ENCODE results near the gene TMEM266.

The TMEM266 gene

DNA sequence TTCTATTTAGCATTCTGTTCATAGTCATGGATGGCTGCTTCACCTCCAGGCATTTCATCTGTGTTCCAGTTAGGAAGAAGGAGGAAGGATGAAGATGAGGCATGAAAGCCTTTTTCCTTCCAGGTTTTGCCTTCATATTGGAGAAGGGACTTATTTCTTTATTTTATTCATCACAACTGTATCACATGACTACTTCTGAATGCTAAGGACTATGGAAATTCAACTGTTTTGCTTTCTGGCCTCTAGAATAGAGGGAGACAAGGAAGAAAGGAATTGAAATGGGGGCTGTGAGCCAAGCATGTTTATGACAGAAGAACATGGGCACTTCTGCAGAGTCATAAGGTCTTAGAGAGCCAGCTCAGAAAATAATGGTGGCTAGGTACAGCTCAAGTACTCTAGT lies 10.4 kb downstream of the TMEM266 start:
- DNase-seq, result no peak

DNA sequence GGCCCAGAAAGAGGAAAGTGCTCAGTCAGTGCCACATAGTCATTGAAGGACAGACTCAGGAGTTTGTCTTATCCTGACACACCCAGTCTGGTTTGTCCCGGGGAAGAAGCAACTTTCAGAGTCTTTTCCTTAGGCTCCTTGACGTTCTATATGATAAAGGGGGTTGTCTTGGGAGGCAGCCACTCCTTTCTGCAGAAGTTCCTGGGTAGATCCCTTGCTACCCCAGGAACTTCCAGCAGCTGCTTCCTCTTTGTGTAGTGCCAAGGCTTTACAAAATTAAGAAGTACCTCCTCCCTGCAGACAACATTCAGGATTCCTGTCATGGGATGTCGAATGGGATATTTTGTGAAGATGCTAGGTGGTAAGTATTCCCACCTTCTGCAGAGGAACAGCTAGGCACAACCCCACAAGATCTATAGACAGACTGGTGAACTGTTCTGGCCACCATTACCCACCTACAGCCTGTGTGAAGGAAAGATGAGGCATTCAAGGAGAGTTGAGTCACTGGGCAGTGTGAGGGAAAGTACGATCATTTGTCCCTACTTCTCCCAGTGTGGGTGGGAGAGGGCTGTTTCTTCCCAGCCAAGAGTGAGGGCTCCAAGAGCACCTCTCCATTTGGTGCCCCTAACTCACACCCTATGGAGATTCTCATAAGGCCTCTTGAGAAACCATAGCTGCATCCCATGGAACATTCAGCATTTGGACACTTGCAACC lies 11.3 kb downstream of the TMEM266 start:
- no peak for DNase-seq

DNA sequence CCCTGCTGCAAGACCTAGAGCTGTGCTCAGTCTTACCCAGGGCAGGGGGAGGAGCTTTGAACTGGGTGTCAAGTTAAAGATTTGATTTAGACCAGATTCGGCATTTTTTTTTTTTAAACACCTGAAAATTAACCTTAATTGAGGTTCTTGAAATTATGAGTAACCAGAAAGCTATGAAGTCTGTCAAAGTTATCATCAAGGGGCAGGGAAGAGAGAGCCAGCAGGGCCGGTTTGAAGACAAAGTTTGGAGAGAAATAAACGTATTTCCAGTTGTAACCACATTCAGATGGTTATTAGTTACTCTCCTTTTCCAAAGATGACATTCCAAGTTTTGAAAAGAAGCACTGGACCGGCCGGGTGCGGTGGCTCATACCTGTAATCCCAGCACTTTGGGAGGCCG lies 12.0 kb downstream of the TMEM266 start:
- DNase-seq, result no peak

DNA sequence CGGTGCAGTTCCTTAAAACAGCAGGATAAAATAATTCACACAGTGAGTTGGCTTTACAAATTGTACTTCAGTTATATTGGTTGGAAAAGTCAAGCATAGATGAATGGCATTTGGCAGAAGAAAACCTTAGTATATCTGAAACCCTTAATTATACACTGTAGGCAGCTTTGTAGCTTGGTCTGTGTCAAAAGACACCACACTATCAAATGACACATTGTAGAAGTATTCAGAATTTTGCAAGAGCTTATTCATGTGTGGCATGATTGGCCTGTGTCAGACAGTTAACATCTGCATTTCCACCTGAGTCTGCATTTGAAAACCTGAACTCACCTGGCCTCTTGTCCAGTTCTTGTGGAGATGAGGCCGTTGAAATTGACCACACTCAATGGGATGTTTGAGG lies 13.8 kb downstream of the TMEM266 start:
- no peak for DNase-seq

DNA sequence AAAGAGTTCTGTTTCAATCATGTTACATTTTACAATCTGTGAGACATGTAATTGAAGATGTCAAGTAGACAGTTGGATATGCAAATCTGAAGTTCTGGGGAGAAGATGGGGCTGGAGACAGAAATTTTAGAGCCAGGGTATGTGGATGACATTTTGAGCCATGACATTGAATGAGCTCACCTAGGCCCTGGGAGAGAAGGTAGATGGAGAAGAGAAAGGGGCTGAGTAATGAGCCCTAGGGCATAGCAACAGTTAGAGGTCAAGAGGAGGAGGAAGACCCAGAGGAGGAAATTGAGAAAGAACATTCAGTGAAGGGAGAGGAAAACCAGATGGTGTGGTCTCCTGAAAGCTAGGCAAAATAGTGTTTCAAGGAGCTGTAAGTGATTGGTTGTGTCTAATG lies 15.3 kb downstream of the TMEM266 start:
- no peak for DNase-seq

DNA sequence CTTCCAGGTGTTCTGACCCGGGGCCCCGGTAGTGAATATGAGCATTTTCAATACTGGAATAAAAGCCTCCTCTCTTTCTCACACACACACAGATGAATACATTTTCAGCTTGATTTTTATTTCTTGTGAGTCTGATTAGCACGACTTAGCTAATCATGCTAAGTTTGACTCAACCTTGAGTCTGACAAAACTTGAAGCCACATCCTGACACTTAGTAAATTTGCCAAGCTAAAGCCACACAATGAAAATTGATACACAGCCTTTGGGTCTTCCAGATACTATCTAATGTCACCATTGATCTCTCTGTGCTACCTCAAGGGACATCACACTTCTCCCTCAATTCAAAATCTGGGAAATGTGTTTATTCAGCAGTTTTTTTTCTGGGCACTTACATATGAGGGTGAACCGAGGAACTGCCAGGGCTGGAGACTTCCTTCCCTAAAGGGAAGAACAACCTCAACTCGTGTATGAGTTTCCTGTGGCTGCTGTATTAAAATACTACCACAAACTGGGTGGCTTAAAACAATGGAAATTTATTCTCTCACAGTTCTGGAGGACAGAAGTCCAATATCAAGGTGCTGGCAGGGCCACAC lies 18.6 kb downstream of the TMEM266 start:
- DNase-seq, result no peak

DNA sequence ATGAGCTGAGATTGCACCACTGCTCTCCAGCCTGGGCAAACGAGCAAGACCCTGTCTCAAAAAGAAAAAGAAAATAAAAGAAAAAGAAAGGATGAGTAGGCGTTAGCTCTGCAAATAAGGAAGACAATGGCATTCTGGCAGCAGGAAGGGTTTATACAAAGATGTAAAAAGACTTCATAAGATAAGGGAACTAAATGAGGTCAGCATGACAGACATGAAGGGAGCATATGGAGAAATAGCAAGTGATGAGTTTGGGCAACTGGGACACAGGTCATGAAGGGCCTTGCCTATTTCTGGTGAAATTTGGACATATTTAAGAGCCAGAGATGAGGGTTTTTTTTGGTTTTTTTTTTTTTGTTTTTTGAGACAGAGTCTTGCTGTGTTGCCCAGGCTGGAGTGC lies 24.5 kb downstream of the TMEM266 start:
- no peak for DNase-seq

DNA sequence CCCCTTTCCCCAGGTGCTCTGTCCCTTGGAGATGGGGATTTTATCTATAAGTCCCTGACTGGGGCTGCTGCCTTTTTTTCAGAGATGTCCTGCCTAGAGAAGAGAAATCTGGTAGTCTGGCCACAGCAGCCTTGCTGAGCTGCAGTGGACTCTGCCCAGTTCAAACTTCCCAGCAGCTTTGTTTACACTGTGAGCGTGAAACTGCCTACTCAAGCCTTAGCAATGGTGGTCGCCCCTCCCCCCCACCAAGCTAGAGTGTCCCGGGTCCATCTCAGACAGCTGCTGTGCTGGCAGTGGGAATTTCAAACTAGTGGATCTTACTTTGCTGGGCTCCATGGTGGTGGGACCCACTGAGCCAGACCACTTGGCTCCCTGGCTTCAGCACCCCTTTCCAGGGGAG lies 38.9 kb downstream of the TMEM266 start:
- DNase-seq, result no peak

DNA sequence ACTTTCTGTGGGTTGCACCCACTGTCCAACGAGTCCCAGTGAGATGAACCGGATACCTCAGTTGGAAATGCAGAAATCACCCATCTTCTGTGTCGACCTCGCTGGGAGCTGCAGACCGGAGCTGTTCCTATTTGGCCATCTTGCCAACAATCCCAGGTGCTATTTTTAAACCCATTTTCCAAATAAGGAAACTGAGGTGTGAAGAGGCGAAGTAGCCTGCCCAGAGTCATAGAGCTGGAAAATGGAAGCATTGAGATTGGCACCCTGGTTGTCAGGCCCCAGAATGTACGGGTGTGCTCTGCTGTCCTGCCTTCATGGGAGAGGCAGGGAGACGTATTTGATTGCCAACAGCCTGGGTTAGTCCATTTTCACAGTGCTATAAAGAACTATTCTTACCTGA lies 39.6 kb downstream of the TMEM266 start:
- no peak for DNase-seq

DNA sequence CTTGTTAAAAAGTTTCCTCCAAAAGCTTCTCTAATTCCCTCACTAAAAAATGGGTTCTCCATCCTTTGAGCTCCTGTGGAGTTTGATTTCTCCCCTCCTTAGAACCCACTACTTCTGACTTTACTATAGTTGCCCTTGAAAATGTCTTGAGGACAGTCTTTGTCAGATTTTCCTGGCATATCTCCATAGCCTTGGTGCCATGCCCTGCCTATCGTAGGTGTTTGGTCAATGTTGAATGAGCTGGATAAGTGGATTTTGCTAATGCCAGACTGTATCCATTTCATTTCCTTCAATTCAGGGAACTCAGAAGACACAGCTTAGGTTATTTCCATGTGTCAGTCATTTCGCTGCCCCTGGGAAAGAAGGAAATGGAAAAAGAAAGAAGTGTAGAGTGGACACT lies 40.6 kb downstream of the TMEM266 start:
- no peak for DNase-seq

DNA sequence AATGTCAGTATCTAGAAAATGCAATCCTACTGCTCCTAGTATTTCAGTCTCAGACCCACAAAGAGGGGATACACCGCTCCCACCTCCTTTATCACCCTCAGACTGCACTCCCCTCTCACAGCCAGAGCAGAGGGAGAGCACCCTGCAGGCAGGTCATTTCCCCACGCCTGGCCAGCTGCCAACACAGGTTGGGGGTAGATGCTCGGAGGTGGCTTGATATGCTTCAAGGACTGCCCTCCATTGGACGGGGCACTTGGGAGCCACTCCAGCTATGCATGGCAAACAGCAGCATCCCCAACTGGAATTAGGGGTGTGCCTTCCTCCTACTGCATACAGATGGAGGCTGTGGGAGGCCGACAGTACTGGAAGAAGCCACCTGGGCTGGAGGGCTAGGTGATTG lies 41.9 kb downstream of the TMEM266 start:
- DNase-seq, result no peak

DNA sequence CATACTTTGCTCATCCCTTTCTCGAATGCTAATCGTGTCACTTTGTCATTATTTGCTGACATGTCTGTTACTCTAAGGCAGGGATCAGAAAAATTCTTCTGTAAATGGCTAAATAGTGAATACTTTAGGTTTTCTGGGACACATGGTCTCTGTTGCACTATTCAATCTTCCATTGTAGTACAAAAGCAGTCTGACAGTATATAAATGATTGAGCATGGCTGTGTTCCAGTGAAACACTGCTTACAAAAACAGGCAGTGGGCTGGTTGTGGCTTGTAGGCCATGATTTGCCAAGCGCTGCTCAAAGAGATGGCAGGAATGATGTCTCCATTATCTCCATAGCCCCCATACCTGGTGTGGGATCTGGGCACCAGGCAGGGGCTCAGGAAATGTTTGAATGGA lies 45.6 kb downstream of the TMEM266 start:
- DNase-seq, result no peak

DNA sequence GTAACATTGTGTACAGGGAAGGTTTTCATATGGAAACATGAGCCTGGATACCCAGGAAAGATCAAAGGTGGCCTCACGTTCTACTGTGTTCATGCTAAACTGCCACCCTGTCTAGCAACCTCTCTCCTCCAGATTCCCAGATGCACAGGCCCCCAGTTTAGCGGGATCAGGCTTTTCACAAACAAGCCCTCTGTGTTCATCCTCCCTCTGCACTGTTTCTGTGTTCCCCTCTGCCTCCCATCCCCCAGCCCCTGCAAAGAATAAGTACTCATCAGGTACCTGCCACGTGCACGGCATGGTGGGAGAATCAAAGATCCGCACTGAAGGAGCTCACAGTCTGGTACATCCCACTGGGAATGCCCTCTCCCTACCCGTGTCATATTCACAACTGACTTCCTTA lies 46.1 kb downstream of the TMEM266 start:
- DNase-seq, result no peak

DNA sequence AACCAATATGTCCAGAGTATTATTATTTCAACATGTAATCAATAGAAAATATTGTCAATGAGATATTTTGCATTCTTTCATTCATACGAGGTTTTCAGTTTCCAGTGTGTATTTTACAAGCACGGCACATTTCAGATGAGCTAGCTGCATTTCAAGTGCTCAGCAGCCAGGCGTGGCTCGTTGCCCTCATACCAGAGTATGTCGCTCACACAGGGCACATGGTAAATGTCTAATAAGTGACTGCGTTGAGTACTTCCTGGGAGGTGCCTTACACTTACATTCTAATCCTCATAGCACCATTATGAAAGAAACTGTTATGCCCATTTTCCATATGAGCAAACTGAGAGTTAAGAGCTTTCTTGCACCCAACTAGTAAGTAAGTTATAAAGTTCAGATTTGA lies 47.4 kb downstream of the TMEM266 start:
- DNase-seq, result no peak

DNA sequence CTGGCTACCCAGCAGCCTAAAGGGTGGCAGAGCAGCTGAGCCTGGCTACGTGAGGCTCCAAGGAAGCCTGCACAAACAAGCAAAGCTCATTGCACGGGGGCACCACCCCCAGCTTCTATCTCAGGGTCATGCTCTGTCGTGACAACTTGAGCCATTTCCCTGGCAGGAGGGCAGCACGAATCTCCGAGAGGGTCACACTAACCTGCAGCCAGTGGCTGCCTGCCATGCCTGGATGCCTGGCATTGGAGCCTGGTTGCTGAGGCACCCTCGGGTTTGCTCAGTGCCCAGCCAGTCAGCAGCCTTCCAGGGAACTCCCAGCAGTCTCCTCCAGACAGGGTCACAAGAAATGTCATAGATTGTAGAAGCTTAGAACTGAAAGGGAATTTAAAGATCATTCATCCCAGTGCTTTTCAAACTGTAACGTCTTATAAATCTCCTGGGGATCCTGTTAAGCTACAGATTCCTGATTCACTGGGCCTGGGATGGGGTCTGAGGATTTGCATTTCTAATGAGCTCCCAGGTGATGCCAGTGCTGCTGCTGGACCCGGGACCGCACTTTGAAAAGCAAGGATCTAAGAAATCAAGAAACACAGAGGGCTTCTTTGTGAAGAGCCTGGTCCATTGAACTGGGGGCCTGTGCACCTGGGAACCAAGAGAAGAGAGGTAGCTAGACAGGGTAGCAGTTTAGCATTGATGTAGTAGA lies 48.4 kb downstream of the TMEM266 start:
- no peak for DNase-seq

DNA sequence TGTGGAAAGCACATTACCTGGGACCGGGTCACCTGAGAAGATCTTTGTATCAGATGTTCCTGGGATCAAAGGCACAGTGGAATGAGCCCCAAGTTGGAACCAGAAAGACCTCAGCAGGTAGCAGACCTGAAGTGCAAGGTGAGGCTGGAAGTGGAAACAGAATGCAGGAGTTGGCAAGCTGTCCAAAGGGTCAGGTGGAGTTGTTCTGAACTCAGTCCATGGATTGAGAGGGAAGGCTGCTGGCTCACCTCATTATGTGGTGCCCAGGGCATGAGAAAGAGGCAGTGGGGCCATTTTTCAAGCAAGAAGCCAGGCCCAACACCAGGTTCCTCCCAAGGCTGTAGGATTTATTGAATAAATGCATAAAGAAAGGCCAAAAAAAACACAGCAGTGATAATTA lies 49.3 kb downstream of the TMEM266 start:
- DNase-seq, result no peak

DNA sequence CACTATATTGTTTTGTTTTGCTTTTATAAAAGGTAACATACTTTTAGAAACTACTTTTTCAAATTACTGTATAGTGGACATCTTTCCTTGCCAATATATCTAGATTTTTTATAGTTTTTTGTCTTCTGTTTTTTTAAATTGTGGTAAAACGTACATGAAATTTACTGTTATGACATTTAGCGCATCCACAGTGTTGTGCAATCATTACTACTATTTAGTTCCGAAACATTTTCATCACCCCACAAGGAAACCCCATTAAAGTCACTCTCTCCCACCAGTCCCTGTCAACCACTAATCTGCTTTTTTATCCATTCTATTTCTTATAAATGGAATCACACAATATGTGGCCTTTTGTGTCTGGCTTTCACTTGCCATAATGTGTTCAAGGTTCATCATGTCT lies 54.8 kb downstream of the TMEM266 start:
- DNase-seq, result no peak

DNA sequence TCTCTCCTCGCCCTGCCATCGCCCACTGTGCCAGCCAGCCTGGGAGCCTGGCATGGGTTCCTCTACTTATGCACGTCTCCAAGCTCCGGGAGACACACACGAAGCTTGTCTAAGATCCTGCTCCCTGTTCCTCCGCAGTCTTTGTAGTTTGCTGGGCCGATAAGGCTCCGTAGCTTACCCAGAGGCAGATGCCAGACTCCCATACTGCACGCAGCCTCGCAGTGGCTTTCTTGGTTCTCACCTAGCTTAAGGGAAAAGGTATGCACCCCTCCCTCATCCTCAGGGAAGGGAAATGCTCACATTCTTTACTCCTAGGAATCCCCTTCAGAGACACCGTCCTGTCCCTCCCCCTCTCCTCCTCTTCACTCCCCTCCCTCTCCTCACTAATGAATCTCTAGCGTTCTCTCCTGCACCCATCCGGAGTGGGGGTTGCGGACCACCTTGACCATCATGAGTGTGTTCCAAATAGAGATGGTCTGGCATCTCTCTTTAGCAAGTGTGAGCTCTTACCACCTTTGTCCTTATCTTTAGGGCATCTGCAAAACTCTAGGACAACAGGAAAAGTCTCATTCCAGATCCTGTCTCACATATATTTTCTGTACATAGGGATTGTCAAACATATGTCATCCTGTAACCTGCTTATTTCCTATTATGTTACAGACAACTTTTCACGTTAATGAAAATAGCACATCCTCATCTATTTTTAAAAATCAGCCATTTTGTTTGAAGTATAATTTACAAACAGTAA lies 56.5 kb downstream of the TMEM266 start:
- no peak for DNase-seq

DNA sequence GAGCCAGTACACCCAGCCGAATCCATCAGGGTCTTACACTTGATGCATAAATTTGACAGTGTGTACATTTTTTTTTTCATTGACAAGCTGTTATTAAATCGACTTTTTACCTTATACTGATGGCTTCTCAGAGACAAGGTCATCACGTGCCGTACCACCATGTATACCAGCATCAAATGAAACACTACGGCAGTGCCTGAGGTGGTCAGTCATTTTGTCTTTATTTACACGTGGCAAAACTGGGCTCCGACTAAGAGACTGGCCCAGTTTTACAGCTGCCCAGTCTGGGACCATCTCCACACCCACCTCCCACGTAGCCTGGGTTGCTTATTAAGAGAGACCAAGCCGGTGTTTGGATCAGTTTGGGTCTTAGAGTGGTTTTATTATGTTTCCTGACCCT lies 57.4 kb downstream of the TMEM266 start:
- DNase-seq, result no peak

DNA sequence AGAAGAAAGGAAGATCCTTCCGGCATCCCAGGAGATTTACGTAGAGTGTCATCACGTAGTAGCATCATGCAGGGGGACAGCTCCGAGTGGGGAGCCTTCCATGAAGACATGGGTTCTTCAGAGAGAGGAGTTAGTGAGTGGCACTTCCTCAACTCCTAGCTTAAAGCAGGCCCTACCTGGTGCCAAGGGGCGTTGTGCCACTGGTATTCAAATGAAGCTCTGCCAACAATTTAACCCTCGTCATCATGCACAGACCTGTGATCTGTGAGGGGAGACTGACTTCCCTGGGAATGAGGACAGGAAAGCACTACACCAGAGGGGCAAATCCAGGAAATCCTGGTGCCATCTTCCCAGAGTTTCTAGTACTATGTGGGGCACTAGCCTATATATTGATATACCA lies 59.0 kb downstream of the TMEM266 start:
- DNase-seq, result no peak

DNA sequence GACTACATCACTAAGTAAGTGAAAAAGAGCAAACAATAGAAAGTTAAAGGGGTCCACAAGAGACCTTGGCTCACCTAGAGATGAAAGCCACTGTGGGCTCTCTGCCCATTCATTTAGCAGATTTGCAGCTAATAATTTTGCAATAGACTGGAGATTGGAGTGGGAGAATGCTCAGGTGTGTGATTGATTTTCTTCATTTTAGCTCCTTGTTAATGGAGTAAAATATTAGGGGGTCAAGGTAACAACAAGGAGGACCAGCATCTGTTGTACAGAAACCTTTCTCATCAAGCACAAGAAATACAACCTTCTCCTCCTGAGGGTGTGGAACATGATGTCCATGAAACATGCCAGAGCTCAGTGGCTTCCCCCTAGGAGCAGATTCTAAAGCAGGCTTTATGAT lies 63.2 kb downstream of the TMEM266 start:
- no peak for DNase-seq

DNA sequence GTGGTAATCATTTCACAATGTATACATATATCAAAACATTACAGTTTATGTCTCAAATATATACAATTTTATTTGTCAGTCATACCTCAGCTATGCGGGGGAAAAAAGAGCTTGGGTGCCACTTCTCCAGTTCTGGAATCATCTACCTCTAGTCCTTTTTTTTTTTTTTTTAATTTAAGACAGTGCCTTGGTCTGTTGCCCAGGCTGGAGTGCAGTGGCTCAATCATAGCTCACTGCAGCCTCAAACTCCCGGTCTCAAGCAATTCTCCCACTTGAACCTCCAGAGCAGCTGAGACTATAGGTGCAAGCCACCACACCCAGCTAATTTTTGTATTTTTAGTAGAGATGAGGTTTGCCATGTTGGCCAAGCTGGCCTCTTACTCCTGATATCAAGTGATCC lies 67.4 kb downstream of the TMEM266 start:
- DNase-seq, result no peak

DNA sequence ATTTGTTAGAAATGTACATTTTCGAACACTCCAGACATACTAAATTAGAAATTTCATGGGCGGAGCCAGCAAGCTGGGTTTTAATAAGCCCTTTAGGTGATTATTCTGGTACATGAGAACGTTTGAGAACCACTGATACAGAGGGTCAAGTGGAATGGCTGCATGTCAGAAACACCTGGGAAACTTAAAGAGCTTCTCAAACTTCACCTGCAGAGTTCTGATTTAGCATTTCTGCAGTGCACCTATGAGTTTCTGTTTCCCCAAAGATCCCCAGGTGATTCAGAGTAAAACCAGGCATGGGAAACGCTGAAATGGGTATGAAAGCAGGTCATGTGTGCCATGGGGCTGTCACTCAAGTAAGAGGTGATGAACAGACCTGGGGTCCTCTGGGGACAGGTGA lies 68.1 kb downstream of the TMEM266 start:
- DNase-seq, result no peak

DNA sequence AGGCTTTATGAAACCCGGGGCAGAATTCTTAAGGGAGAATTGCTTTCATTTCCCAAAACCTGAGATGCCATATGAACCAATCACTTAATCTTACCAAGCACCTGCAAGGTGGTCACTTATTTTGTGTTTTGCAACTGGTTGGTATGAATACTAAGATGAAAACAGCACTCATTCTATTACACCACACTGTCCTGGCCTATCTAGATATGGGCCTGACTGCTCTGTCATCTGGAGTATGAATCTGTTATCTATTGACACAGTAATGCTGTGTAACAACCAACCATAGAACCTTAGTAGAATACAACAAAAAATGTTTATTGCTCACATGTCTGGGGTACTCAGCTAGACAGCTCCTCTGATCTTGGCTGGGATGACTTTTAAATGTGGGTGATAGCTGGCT lies 74.8 kb downstream of the TMEM266 start:
- DNase-seq, result no peak

Data from NCI-H187 (cell line).